RCC 7860 (cell line): Measurements from ENCODE around the gene HMGCLL1.

Experiments
- DNase-seq: peaks from one replicate; pipeline ENCODE4 v3.0.0-alpha.2; 2015; ENCODE audit warnings: low spot score
- FAIRE-seq: peaks from 2 replicates; lab custom pipeline; 2012; peaks lifted over from hg19 to GRCh38; lab: Jason Lieb, UNC

The HMGCLL1 gene

DNA sequence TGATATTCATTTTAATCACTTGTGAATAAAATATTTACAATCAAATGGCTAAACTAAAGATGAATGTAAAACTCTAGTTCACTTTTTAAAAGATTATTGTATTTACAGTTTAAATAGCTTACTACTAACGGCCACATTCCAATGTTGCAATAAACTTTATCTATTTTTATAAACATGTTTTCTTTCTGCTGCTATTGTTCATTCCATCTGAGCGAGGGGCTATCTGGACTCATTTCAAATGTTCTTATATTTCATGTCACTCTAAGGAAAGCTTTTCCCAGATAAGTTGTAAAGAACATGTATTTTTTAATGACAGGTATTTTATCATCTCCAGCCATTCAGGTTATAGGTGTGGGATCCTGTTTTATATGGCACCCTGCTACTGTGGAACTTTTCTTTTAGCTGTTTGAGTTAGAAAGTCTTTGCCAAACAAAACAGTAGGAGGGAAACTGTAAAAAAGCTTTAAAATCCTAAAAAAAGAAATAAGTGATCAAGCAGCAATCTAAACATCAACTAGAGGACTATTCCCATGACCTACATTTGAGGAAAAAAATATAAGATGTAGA, 42.5 kb downstream of the HMGCLL1 start:
- FAIRE-seq (no peak), DNase-seq (no peak)

DNA sequence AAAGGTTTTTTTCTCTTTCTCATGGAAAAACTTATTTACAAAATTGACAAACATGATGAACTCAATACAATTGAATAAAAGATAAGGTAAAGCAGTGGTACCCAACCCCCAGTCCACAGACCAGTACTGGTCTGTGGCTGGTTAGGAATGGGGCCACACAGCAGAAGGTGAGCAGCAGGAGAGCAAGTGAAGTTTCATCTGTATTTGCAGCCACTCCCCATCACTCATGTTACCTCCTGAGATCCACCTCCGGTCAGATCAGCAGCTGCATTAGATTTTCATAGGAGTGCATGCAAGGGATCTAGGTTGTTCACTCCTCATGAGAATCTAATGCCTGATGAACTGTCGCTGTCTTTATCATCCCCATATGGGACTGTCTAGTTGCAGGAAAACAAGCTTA, 47.5 kb downstream of the HMGCLL1 start:
- DNase-seq (no peak), FAIRE-seq (no peak)

DNA sequence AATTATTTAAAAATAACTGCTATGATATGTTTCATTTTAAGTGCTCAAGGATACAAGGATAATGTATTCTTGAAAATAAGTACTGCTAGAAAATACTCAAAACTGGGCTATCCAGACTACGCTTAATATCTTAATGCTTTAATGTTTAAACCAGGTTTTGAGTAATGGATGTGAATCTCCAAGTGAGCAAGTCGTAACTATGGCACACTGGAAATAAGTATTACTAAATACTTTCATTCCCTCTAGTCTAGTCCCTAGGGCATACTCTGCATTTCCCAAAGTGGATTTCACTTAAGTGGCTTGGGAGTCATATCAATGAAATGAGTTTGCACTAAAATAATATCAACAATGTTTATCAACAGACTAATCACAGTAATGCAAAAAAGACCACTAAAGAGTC, 48.1 kb downstream of the HMGCLL1 start:
- DNase-seq (no peak), FAIRE-seq (no peak)

DNA sequence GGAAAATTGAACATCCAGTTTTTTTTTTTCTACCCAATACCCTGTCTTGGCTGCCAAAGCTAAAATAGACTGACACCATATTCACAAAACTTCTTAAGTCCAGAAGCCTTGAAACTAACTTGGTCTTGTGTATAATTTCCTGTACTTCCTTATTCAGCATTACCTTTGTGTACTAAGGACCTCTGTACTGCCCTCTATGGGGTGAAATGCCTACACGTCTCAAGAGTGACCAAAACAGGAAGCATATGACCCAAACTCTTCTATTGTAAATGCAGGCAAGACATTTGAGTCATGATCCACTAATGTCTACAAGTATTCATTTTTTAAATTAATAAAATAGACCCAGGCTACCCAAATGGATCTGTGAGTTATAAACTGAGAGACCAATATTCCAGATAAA, 50.4 kb downstream of the HMGCLL1 start:
- FAIRE-seq: no peak
- DNase-seq: peak; percentile 14

DNA sequence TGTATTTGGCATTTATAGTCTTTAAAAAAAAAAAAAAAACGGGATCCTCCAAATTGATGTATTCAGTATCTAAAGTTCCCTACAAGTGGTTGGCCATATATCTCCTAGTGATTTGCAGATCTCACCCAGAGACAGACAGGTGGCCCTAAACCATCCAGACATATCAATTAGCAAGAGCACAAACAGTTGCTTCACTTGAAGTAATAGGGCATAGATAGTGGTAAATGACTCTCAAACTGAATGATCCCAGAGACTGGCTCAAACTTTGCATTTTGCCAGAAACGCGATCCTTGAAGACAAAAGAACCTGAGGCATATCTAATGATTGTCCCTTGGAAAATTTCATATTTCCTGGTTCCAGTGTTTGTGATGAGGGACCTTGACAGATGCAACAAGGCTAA, 54.6 kb downstream of the HMGCLL1 start:
- FAIRE-seq (no peak), DNase-seq (no peak)

DNA sequence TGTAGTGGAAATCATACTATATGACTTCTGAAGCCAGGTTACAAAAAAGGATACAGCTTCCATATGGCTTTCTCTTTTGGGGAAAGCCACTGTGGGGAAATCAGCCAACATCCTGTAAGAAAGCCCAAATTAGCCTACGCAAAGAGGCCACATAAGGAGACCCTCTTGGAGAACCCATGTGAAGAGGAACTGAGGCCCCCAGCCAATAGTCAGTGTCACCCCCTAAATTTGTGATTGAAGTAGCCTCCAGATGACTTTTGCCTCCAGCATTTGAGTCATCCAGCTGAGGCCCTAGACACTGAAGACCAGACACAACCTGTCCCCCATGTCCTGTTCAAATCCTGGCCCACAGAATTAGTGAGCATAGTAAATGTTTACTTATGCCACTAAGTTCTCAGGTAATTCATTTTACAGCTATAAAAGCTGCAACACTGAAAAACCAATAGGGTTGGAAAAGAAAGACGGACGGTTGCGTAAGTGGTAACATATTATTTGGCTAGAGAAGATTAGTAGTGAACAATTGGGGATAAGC, 60.4 kb downstream of the HMGCLL1 start:
- no peak for DNase-seq
- FAIRE-seq: no peak

DNA sequence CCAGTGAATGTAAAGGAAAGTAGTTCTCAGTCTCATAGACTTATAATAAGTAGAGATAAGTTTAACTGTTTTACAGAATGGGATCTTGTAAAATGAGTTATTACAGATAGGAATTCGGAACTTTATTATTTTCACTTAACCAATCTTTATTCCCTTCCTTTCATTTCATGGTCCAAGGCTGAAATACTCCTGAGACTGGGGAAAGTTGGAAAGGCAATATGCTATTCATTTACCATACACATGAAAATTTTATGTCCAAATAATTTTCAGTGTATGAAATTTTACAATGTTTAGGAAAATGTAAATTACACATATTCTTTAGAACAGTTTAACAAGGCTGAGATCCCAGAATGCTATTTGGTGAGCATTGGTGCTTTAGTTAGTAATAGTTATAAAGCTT, 62.3 kb downstream of the HMGCLL1 start:
- DNase-seq (no peak), FAIRE-seq (no peak)

DNA sequence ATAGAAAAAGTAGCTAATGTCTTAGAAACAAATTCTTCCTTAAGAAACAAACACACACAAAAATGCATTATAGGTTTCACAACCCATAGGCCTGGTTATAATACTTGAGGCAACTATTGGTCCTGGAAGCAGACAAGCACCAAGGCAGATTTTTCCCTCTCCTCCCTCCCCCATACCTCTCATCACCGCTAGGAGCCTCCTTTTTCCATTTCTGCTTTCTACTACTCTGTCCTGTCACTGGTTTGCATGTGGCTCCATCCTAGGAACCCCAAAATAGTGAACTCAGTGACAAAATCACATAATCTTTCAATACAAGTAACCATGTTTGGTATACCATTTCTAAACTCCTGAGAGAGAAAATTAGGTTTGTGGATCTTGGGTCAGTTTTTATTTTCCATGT, 66.1 kb downstream of the HMGCLL1 start:
- FAIRE-seq (no peak), DNase-seq (no peak)

DNA sequence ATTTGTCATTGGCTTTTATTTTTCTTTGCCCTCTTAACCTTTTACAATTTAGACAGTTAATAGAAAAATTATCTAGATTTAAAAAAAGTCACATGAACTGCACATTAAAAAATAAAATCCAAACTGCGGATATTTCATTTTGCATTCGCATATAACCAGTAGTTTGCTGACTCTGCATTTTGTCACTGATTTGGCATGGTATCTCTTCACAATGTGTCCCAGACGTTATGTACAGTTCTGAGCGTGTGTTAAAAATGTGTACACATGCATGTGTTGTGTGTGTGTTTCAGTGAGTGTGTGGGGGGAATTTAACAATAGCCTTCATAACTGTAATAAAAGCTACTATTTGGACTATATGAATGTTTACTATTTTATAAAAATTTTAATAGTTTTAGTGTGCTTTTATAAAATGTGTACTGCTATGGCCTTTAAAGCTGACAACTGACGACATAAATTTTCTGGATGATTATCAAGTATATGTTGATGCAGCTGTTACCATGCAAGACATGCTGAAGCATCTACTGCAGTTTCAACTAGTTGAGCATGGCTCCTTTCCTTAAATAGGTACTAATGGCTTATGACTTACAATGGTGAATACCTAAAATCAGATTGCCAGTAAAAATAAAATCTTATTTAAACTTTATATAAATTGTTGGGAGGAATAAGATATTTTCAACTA, 67.7 kb downstream of the HMGCLL1 start:
- DNase-seq: no peak
- no peak for FAIRE-seq

DNA sequence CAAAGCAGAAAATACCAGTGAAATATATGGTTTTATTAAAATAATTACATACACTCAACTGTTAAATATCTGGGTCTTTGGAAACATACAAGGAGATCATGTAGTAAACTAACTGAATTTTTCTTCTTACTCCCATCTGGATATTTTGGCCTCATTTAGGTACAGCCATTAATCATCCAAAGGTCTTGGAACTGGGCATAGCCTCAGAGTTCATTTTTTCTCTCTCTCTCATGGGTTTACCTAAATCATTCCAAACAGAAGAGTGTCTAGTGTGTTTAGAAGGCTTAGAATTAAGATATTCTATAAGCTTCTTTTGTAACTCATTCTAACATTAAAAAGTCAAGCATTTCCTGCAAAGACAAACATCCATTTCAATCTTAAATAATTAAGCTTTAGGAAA, 79.4 kb downstream of the HMGCLL1 start:
- DNase-seq: no peak
- no peak for FAIRE-seq

DNA sequence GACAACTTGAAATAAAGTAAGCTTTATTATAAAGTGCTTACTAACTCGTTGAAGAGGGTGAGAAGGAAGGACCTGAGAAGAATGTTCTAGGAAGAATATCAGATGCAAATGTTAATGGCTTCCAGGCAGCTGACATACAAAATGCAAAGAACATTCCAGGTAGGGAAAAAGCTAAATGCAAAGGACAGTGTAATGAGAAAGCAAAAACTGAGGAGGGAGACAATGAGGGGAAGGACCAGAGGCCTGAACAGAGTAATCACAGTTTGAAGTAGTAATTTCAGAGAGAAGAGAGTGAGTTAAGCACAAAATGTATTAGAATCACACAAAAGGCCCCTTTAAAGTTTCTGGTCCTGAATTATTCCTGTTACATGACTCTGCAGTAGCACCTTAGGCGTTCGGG, 81.3 kb downstream of the HMGCLL1 start:
- no peak for FAIRE-seq
- DNase-seq: no peak

DNA sequence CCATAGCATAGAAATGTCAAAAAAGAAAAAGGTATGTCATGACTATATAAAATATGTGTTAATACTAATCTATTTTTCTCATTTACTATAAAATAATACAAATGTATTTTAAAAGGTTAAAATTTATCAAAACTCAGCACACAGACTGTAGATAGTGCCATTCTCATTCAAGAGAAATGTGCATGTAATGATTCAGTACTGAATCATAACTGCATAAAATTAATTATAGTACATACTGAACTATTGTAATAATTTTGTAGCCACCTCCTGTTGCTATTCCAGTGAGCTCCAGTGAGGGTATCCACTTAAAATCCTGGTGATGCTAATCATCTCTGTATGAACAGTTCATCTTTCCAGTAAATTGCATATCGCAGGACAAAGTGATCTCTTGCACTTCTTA, 82.8 kb downstream of the HMGCLL1 start:
- no peak for FAIRE-seq
- no peak for DNase-seq

DNA sequence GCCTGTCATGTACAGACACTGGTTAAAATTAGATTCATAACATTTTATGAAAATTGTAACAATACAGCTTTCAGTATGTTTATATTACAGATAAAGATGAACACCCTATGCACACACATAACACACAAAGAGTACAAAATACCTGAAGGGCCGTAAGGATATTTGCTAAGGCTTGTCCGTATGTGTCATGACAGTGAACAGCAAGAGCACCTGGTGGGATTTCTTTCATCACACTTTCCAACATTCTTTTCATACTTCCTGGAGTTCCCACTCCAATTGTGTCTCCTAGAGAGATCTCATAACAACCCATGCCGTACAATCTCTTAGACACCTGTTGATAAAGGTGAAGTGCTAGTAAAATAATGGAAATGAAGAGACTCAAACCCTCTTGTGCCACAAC, 83.7 kb downstream of the HMGCLL1 start:
- DNase-seq: no peak
- FAIRE-seq: no peak

DNA sequence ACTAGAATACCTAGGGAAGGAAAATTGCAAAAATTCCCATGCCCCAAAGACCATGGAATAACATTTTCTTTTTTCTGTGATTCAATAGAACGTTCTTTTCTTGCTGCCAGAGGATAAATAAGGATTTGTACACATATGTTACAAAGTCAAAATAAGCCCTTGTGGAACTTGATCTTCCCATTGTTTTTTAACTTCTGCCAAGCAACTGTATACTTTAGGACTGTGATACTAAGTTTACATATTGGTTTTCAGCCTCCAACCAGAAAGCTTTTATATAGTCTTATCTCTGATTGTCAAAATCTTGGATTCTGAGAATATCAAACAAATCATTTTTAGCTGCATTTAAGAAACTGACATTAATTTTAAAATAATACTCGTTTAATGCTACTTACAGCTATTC, 84.6 kb downstream of the HMGCLL1 start:
- no peak for DNase-seq
- FAIRE-seq: no peak

DNA sequence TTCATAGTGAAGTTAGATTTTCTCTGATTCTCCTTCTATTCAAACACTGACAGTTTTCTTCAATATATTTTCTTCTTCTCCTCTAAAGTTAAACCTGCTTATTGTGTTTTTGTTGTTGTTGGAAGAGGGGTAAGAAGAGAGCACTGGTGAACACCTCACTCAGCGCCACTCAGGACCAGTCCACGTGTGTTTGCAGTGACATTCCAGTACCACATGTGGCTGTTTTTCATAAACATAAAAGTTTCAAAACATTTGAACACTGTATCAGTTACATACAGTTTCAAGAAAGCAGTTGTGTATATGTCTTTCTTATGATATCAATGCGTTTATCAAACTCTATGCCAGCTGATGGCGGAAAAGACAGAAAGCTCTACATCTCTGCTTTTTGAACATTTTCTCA, 86.7 kb downstream of the HMGCLL1 start:
- FAIRE-seq (no peak), DNase-seq (no peak)

DNA sequence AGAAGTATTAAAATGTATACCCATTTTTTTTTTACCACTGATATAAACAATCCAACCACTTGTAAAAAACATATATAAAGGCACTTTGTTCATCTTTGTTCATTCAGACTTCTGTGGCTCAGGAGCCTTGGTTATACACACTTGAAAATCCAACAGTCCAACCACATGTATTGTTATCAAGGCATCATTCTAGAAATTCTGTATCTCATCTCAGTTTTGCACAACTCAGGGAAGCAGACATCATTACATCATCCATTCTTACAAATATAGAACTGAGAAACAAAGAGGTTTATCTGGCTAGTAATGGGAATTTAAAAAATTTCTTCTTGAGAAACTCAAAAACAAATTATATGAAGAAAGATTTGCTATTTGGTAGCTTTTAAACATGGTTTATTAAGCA, 88.1 kb downstream of the HMGCLL1 start:
- no peak for FAIRE-seq
- DNase-seq: no peak

DNA sequence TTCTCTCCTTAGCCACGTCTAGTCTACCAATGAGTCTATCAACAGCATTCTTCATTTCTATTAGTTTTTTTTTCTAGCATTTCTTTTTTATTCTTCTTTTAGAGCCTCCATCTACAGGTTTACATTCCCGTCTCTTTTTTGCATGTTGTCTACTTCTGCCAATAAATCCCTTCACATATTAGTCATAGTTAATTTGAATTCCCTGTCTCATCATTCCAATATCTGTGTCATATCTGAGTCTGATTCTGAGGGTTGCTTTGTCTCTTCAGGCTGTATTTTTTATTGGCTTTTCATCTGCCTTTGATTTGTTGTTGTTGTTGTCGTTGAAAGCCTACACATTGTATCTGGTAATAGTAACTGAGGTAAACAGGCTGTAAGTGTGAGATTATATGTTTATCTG, 104.6 kb downstream of the HMGCLL1 start:
- no peak for DNase-seq

DNA sequence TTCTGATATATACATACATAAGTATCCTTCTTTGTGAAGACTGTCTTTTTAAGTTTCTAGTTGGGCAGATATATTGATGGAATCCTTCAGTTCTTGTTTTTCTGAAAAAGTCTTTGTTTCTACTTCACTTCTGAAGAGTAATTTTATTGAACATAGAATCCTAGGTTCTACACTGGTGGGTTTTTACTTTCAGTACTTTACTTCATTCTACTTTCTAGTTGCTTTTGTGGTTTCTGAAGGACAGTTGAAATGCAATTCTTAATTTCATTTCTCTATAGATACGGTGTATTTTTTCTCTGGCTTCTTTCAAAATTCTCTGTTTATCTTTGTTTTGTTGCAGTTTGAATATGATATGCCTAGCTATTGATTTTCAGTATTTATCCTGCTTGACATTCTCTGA, 105.3 kb downstream of the HMGCLL1 start:
- DNase-seq: no peak
- no peak for FAIRE-seq

More for the DNA sequence above, 104.6 kb downstream of the HMGCLL1 start:
- FAIRE-seq: no peak

DNA sequence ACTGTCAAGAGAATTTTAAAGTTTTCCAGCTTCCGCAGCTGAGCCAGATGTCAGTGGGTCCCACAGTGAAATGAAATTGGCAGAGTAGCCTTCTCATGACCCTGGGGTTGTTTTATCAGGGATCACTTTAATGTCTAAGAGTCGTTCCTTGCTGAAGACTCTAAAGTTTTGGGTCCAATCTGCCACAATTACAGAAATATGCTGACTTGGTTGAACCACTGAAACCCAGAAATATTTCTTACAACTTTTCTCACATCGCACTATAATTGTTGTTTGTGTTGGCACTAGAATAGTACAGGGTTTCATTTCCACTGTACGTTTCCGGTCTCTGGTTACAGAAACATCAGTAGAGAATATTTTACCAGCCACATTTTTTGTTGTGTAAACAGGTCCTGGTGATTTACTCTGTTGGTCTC, 109.0 kb downstream of the HMGCLL1 start:
- FAIRE-seq (no peak), DNase-seq (no peak)

DNA sequence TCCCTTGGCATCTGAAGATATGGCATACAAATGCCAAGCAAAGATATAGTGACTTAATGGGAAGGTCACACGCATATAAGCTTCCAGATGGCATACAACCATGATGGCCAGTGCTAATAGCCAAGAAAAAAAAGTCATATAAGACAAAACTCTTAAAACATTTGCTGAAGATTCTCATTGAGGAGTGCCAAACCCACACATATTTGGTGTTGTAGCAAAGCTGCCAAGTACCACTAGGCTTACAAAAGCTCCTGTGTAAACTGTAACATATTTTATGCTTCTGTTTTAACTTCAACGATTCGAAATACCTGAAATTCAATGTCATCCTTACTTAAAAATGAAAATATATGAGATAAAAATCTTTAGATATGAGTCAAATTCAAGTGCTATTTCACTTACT, 123.0 kb downstream of the HMGCLL1 start:
- no peak for FAIRE-seq
- no peak for DNase-seq

DNA sequence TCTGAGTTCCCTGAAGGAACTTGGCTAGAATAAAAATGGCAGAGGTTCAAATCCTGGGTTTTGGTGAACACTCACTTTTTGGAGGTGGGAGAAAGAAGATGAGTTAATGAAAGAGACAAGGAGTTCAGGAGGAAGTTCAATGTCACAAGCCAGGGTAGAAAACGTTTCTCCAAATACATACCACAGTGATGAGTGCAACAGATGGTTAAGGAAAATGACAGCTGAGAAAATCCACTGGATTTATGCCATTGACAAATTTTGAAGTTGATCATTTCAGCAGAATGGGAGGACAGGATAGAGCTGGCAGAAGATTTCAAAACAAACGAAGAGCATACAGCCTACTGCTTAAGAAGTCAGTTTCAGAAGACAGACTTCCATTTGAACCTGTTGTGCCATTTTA, 129.0 kb downstream of the HMGCLL1 start:
- no peak for DNase-seq
- no peak for FAIRE-seq

DNA sequence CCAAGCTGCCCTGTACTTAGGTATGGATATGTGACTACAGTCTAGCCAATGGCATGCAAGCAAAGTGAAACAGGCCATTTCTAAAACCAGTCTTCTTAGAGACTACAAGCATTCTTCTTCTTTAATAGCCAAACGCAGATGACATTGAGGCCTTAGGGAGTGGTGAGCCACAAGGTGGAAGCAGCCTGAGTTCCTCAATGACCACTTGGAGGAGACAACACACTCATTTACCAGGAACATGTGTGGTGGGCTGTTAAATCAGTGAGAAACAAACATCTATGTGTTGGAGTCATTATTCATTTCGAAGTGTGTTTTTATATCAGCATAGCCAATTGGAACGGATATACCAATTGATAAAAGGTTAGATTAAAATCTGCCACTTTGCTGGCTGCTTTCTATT, 129.8 kb downstream of the HMGCLL1 start:
- DNase-seq: no peak
- no peak for FAIRE-seq

DNA sequence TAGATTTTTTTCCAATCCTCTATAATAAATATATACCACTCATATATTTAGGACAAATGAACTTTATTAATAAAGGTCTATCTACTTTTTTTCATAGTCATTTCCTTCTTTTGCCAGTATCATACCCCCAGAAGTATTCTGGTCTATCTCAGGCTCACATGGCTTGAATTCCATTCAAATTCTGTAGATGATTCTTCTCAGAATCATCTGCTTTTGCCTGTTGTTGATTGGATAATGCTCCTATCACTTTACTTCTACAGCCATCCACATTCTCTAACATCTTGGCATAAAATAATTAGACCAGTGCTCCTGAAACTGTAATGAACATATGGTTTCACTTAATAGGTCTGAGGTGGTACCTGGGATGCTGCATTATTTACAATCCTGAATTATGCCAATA, 130.5 kb downstream of the HMGCLL1 start:
- FAIRE-seq (no peak), DNase-seq (no peak)
